WERI-Rb-1 (cell line): ENCODE data around the gene ZNF367.
A peak's percentile ranks its signal among the peaks of the same experiment; 100 is the strongest.

ENCODE experiments used
- DNase-seq: peaks from one replicate; pipeline ENCODE4 v3.0.0-alpha.2; 2020
- H3K27ac ChIP-seq: fragments of 250-450 bp; sonication (Bioruptor Pico); 2 replicates; pipeline ENCODE4 v1.5.1; 2020; ENCODE audit warnings: mild to moderate bottlenecking, moderate library complexity
- H3K27me3 ChIP-seq: fragments of 250-450 bp; sonication (Bioruptor Pico); 2 replicates; pipeline ENCODE4 v1.5.1; 2021; ENCODE audit warnings: mild to moderate bottlenecking, low read depth, moderate library complexity; ENCODE audit not compliant: insufficient read depth, severe bottlenecking
- H3K36me3 ChIP-seq: fragments of 250-450 bp; sonication (Bioruptor Pico); 2 replicates; pipeline ENCODE4 v1.5.1; 2020; ENCODE audit warnings: mild to moderate bottlenecking, moderate library complexity
- H3K4me3 ChIP-seq: 2 replicates; pipeline ENCODE4 v1.5.1; 2011; ENCODE audit warnings: low read depth, mild to moderate bottlenecking, control low read depth, low read length
- H3K9me3 ChIP-seq: fragments of 250-450 bp; sonication (Bioruptor Pico); 2 replicates; pipeline ENCODE4 v1.5.1; 2021; ENCODE audit warnings: mild to moderate bottlenecking, moderate library complexity; ENCODE audit not compliant: severe bottlenecking
- TF ChIP-seq, protein P1 (sequence below): IDR thresholded peaks from 2 replicates; pipeline ENCODE4 v1.5.1; 2011; ENCODE audit warnings: low read depth, mild to moderate bottlenecking, control low read depth, inconsistent platforms, low read length

ZNF367 gene

GRCh38 chr9:96460882-96461281 is 42.7 kb upstream of the ZNF367 start:
- no peaks in the 10 kb centered on the region for H3K9me3 ChIP-seq
- no peak overlapping the region for H3K4me3 ChIP-seq
- no peak for DNase-seq
- H3K36me3 ChIP-seq, result peaks cover 6% of the 10 kb centered on the region
- no peak overlapping the region for H3K27ac ChIP-seq
- no peaks in the 10 kb centered on the region for H3K27me3 ChIP-seq
- TF ChIP-seq, protein P1, sequence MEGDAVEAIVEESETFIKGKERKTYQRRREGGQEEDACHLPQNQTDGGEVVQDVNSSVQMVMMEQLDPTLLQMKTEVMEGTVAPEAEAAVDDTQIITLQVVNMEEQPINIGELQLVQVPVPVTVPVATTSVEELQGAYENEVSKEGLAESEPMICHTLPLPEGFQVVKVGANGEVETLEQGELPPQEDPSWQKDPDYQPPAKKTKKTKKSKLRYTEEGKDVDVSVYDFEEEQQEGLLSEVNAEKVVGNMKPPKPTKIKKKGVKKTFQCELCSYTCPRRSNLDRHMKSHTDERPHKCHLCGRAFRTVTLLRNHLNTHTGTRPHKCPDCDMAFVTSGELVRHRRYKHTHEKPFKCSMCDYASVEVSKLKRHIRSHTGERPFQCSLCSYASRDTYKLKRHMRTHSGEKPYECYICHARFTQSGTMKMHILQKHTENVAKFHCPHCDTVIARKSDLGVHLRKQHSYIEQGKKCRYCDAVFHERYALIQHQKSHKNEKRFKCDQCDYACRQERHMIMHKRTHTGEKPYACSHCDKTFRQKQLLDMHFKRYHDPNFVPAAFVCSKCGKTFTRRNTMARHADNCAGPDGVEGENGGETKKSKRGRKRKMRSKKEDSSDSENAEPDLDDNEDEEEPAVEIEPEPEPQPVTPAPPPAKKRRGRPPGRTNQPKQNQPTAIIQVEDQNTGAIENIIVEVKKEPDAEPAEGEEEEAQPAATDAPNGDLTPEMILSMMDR, result no peak

DNA sequence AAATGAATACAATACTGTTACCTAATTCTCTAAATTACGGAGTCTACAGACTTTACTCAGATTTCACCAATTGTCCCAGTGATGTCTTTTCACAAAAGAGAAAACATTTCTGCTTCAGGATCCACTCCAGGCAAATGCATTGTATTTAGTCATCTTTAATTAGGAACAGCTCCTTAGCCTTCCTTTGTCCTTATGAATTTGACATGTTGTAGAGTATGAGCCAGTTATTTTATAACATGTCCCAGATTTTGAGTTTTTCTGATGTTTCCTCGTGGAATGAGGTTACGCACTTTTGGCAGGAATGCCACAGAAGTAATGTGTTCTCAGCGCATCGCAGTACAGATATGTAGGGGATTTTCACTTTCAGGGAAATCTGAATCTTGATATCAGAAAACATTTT is 42.3 kb upstream of the ZNF367 start:
- no peaks in the 10 kb centered on the region for H3K27me3 ChIP-seq
- no peak for DNase-seq

GRCh38 chr9:96459268-96460007 is 41.3 kb upstream of the ZNF367 start:
- Histone ChIP-seq H3K9me3 (no peaks in the 10 kb centered on the region), H3K4me3 (no peak overlapping the region), H3K36me3 (no peaks in the 10 kb centered on the region), H3K27me3 (no peaks in the 10 kb centered on the region), H3K27ac (no peak overlapping the region)
- TF ChIP-seq, protein P1, result no peak
- DNase-seq, result no peak

More for the DNA sequence above, 42.3 kb upstream of the ZNF367 start:
- Histone ChIP-seq H3K36me3 (peaks cover 2% of the 10 kb centered on the region; the same call in 1 of the 2 replicates), H3K4me3 (no peak overlapping the region), H3K27ac (no peak overlapping the region), H3K9me3 (no peaks in the 10 kb centered on the region)
- TF ChIP-seq, protein P1, result no peak

- Histone ChIP-seq H3K27me3 (no peaks in the 10 kb centered on the region), H3K27ac (no peak overlapping the region), H3K36me3 (no peaks in the 10 kb centered on the region), H3K4me3 (no peak overlapping the region), H3K9me3 (no peaks in the 10 kb centered on the region)
- TF ChIP-seq, protein P1, result no peak
- DNase-seq, result no peak
Observed at GRCh38 chr9:96458226-96458625, 40.1 kb upstream of the ZNF367 start.

DNA sequence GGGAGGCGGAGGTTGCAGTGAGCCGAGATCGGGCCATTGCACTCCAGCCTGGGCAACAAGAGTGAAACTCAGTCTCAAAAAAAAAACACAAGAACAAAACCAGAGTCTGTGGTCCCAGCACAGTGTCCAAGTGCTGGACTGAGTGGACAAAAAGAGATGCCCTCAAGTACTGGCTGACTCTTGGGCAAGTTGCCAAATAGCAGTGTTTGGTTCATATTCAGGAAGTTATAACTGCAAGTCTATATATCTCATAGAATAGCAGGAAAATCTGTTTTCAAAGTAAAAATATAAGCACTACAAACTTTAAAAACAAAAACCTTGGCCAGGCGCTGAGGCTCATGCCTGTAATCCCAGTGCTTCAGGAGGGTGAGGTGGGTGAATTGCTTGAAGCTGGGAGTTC is 39.1 kb upstream of the ZNF367 start:
- no peak for DNase-seq
- no peaks in the 10 kb centered on the region for H3K9me3 ChIP-seq
- H3K4me3 ChIP-seq, result no peak overlapping the region
- no peaks in the 10 kb centered on the region for H3K36me3 ChIP-seq
- no peaks in the 10 kb centered on the region for H3K27me3 ChIP-seq
- TF ChIP-seq, protein P1, result no peak
- no peak overlapping the region for H3K27ac ChIP-seq

GRCh38 chr9:96453625-96454024 is 35.5 kb upstream of the ZNF367 start:
- TF ChIP-seq, protein P1, result peak; percentile 56
- no peak for DNase-seq
- no peak overlapping the region for H3K27ac ChIP-seq

More at GRCh38 chr9:96453625-96454024, 35.5 kb upstream of the ZNF367 start:
- no peaks in the 10 kb centered on the region for H3K9me3 ChIP-seq
- no peaks in the 10 kb centered on the region for H3K27me3 ChIP-seq
- no peaks in the 10 kb centered on the region for H3K36me3 ChIP-seq
- H3K4me3 ChIP-seq, result no peak overlapping the region
